SK-N-SH (cell line): ENCODE measurements around the gene CYS1. TPM values are rescaled to one million over a fixed set of nuclear protein-coding genes. Genes with fewer than 3 reads are reported as not detected.

Experiments used
- CTCF ChIA-PET: fragments of 300-600, 350-600 bp; formaldehyde crosslinking; extraction: SDS; loops from one replicate; lab custom pipeline; 2021; lab: Yijun Ruan, JAX
- POLR2A ChIA-PET: fragments of 350-600 bp; sonication (Branson Sonifier 250); formaldehyde crosslinking; extraction: SDS; loops from one replicate; lab custom pipeline; 2020; ENCODE audit warnings: antibody characterized with exemption, inconsistent platforms; lab: Yijun Ruan, JAX
- DNase-seq: peaks from one replicate; pipeline ENCODE4 v3.0.0; 2012
- H2AFZ ChIP-seq: fragments of 200-600 bp; sonication (generic); 2 replicates; pipeline ENCODE4 v1.8.1; 2016; ENCODE audit warnings: antibody characterized with exemption, mild to moderate bottlenecking, low read depth
- H3F3A ChIP-seq: fragments of 200-600 bp; sonication (generic); replicated peaks from 2 replicates; pipeline ENCODE3; 2016; ENCODE audit warnings: antibody characterized with exemption, mild to moderate bottlenecking; ENCODE audit not compliant: insufficient read depth
- H3K27ac ChIP-seq, 2 experiments: fragments of 200-500 bp in 1 of 2; fragments of 200-600 bp in 1 of 2; sonication (Bioruptor generic) in 1 of 2; sonication (generic), shearing (Covaris generic) in 1 of 2; 2 replicates each; pipeline versions ENCODE4 v1.5.1 to v1.6.1; 2014 to 2016; ENCODE audit warnings: low read depth in 2 of 2, inconsistent platforms in 1 of 2, low read length in 1 of 2, mild to moderate bottlenecking in 1 of 2, mixed read lengths in 1 of 2
- H3K27me3 ChIP-seq: fragments of 200-600 bp; sonication (generic), shearing (Covaris generic); 2 replicates; pipeline ENCODE4 v1.6.1; 2016; ENCODE audit warnings: mixed run types; ENCODE audit not compliant: insufficient read depth
- H3K36me3 ChIP-seq, 2 experiments: fragments of 200-500 bp in 1 of 2; fragments of 200-600 bp in 1 of 2; sonication (Bioruptor generic) in 1 of 2; sonication (generic) in 1 of 2; replicated peaks in 1 of 2; 2 replicates each; pipeline versions ENCODE3 to v1.5.1; 2014 to 2016; ENCODE audit warnings: low read length in 1 of 2, mild to moderate bottlenecking in 1 of 2; ENCODE audit not compliant: insufficient read depth in 2 of 2, control insufficient read depth in 1 of 2
- H3K4me1 ChIP-seq, 2 experiments: fragments of 200-500 bp in 1 of 2; fragments of 200-600 bp in 1 of 2; sonication (Bioruptor generic) in 1 of 2; sonication (generic), shearing (Covaris generic) in 1 of 2; 2 replicates each; pipeline versions ENCODE4 v1.5.1 to v1.6.1; 2014 to 2016; ENCODE audit warnings: low read depth in 1 of 2, low read length in 1 of 2, mixed run types in 1 of 2; ENCODE audit not compliant: insufficient read depth in 2 of 2, control insufficient read depth in 1 of 2
- H3K4me2 ChIP-seq: fragments of 200-600 bp; sonication (generic), shearing (Covaris generic); 2 replicates; pipeline ENCODE4 v1.6.1; 2017; ENCODE audit warnings: mixed run types
- H3K4me3 ChIP-seq, 2 experiments: fragments of 200-500 bp in 1 of 2; fragments of 200-600 bp in 1 of 2; sonication (Bioruptor generic) in 1 of 2; sonication (generic), shearing (Covaris generic) in 1 of 2; 2 replicates each; pipeline versions ENCODE4 v1.5.1 to v1.8.1; 2014 to 2016; ENCODE audit warnings: low read depth in 2 of 2, inconsistent platforms in 1 of 2, low read length in 1 of 2, mild to moderate bottlenecking in 1 of 2, mixed read lengths in 1 of 2, moderate library complexity in 1 of 2
- H3K79me2 ChIP-seq: fragments of 200-600 bp; sonication (generic); 2 replicates; pipeline ENCODE4 v1.8.1; 2017; ENCODE audit warnings: mild to moderate bottlenecking; ENCODE audit not compliant: insufficient read depth
- H3K9ac ChIP-seq: fragments of 200-600 bp; sonication (generic); 2 replicates; pipeline ENCODE4 v1.6.1; 2017; ENCODE audit warnings: mixed run types
- H3K9me2 ChIP-seq: fragments of 200-600 bp; sonication (generic); 2 replicates; pipeline ENCODE4 v1.6.1; 2017; ENCODE audit warnings: mixed run types
- H3K9me3 ChIP-seq: fragments of 200-600 bp; sonication (generic); 2 replicates; pipeline ENCODE4 v1.6.1; 2017; ENCODE audit warnings: mixed run types, mild to moderate bottlenecking, moderate library complexity
- H4K20me1 ChIP-seq: fragments of 200-600 bp; sonication (generic); 2 replicates; pipeline ENCODE4 v1.6.1; 2017; ENCODE audit warnings: mild to moderate bottlenecking, mixed run types; ENCODE audit not compliant: insufficient read depth
- FOXJ3 ChIP-seq: sonication (generic); formaldehyde crosslinking; IDR thresholded peaks from 2 replicates; pipeline ENCODE4 v1.5.1; 2020; ENCODE audit warnings: mild to moderate bottlenecking, missing genetic modification reagents
- FOXM1 ChIP-seq: IDR thresholded peaks from 2 replicates; pipeline ENCODE4 v1.4.0; 2012; ENCODE audit warnings: low read depth, mild to moderate bottlenecking
- IRF3 ChIP-seq: fragments of 150-350 bp; IDR thresholded peaks from 2 replicates; pipeline ENCODE4 v1.6.1; 2016; ENCODE audit warnings: mild to moderate bottlenecking, low read depth, low read length
- MAX ChIP-seq: IDR thresholded peaks from 2 replicates; pipeline ENCODE4 v1.4.0; 2012; ENCODE audit warnings: low read depth
- REST ChIP-seq: IDR thresholded peaks from 2 replicates; pipeline ENCODE4 v1.6.1; 2012; ENCODE audit warnings: mild to moderate bottlenecking, low read depth, low read length, moderate library complexity
- USF1 ChIP-seq: IDR thresholded peaks from 2 replicates; pipeline ENCODE4 v1.4.0; 2012; ENCODE audit warnings: low read depth, borderline replicate concordance
- USF2 ChIP-seq: fragments of 150-350 bp; IDR thresholded peaks from 2 replicates; pipeline ENCODE4 v1.6.1; 2017; ENCODE audit warnings: antibody characterized with exemption, low read length, low read depth, borderline replicate concordance
- ZBTB33 ChIP-seq: IDR thresholded peaks from 2 replicates; pipeline ENCODE4 v1.4.0; 2012; ENCODE audit warnings: low read depth, borderline replicate concordance
- WGBS: methylation state at CpG from one replicate; pipeline ENCODE4 v1.1.6; 2017; ENCODE audit warnings: low lambda C conversion rate; 5-methylcytosine and 5-hydroxymethylcytosine counted together
- polyA plus RNA-seq, 3 experiments: library from polyadenylated mRNA; depleted of rRNA; stranded (reverse); fragments of >200 nt; gene quantifications; 2 replicates each; pipeline ENCODE4 v1.2.3, GENCODE V29; 2012

The CYS1 gene
- polyA plus RNA-seq, 1 of the 3 experiments (the other 2 are of a cell fraction): 1.2 TPM

GRCh38 chr2:10008809-10009176 lies 71.4 kb downstream of the CYS1 start:
- no peak overlapping the region for H3K9ac ChIP-seq
- H3K9me2 ChIP-seq: no peaks in the 10 kb centered on the region
- peak overlapping the region in 1 of 2 experiments; percentile 90; a peak in 2 of 4 replicates for H3K27ac ChIP-seq
- H3K27me3 ChIP-seq: no peaks in the 10 kb centered on the region
- no peak overlapping the region for H2AFZ ChIP-seq
- peaks cover 5% of the 10 kb centered on the region for H3F3A ChIP-seq
- no peak overlapping the region for H3K4me3 ChIP-seq
- no peak for DNase-seq
- no peak overlapping the region for H3K4me2 ChIP-seq
- WGBS: 90% methylated on average over 9 of the region's 9 CpGs
- no peaks in the 10 kb centered on the region for H3K36me3 ChIP-seq
- no peaks in the 10 kb centered on the region for H3K79me2 ChIP-seq
- CTCF ChIA-PET: interaction anchor here (0.6 to 5.9 kb wide), 9 partner anchors 10 to 196 kb away, joined by 3 to 58 read pairs (median 5); no protein-coding TSS in a partner anchor
- POLR2A ChIA-PET: interaction anchor here (0.6 kb wide), 1 partner anchor 267 kb away, joined by 4 read pairs; no protein-coding TSS in a partner anchor
- TF ChIP-seq IRF3 (no peak), ZBTB33 (no peak), MAX (no peak), USF1 (no peak)
- no peaks in the 10 kb centered on the region for H3K9me3 ChIP-seq
- no peaks in the 10 kb centered on the region for H4K20me1 ChIP-seq
- H3K4me1 ChIP-seq: peaks cover 6 to 60% of the 10 kb centered on the region in 2 experiments; a peak in 2 of 4 replicates

GRCh38 chr2:10007921-10008808 lies 72.0 kb downstream of the CYS1 start:
- Histone ChIP-seq H3K4me2 (no peak overlapping the region), H3K27ac (peak overlapping the region in 1 of 2 experiments; percentile 90; a peak in 2 of 4 replicates), H3K4me3 (no peak overlapping the region), H3F3A (peaks cover 5% of the 10 kb centered on the region), H2AFZ (no peak overlapping the region; the same call in 1 of the 2 replicates), H3K9me3 (no peaks in the 10 kb centered on the region), H3K79me2 (no peaks in the 10 kb centered on the region), H3K9me2 (no peaks in the 10 kb centered on the region), H4K20me1 (no peaks in the 10 kb centered on the region), H3K9ac (no peak overlapping the region), H3K4me1 (peaks cover 6 to 66% of the 10 kb centered on the region in 2 experiments; a peak in 2 of 4 replicates), H3K36me3 (no peaks in the 10 kb centered on the region), H3K27me3 (no peaks in the 10 kb centered on the region)
- POLR2A ChIA-PET: interaction anchor here (0.6 kb wide), 1 partner anchor 266 kb away, joined by 4 read pairs; no protein-coding TSS in a partner anchor
- TF ChIP-seq USF2 (no peak), REST (no peak), FOXJ3 (no peak), FOXM1 (no peak)
- CTCF ChIA-PET: interaction anchor here (0.6 to 5.9 kb wide), 7 partner anchors 11 to 196 kb away, joined by 3 to 58 read pairs (median 5); no protein-coding TSS in a partner anchor
- DNase-seq: no peak
- WGBS: 85% methylated on average over 18 of the region's 22 CpGs
